Suprapubic skin (tissue), 3 donors: ENCODE measurements around the gene HILPDA.

Experiments used
- POLR2A ChIP-seq, 2 donors: fragments of 450-650 bp; IDR thresholded peaks; one replicate each; pipeline ENCODE4 v1.6.1; 2017; ENCODE audit warnings: antibody characterized with exemption in 2 of 2, mild to moderate bottlenecking in 2 of 2, moderate library complexity in 2 of 2
- TF ChIP-seq, protein P1 (sequence below), 2 donors: fragments of 200-600 bp in 1 of 2; fragments of 450-650 bp in 1 of 2; sonication (generic) in 1 of 2; IDR thresholded peaks; one replicate each; pipeline ENCODE4 v1.5.1; 2016 to 2019; ENCODE audit warnings: antibody characterized with exemption in 2 of 2, mild to moderate bottlenecking in 1 of 2, moderate library complexity in 1 of 2

DNA sequence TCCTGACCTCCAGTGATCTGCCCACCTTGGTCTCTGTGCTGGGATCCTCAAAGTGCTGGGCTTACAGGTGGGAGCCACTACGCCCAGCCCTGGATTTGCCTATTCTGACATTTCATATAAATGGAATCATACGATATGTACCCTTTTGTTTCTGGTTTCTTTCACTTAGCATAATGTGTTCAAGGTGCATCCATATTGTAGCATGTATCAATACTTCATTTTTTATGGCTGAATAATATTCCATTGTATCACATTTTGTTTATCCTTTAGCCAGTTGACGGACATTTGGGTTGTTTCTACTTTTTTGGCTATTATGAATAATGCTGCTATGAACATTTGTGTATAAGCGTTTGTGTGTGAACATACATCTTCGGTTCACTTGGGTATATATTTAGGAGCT is 4.8 kb upstream of the HILPDA start:
- TF ChIP-seq, protein P1, sequence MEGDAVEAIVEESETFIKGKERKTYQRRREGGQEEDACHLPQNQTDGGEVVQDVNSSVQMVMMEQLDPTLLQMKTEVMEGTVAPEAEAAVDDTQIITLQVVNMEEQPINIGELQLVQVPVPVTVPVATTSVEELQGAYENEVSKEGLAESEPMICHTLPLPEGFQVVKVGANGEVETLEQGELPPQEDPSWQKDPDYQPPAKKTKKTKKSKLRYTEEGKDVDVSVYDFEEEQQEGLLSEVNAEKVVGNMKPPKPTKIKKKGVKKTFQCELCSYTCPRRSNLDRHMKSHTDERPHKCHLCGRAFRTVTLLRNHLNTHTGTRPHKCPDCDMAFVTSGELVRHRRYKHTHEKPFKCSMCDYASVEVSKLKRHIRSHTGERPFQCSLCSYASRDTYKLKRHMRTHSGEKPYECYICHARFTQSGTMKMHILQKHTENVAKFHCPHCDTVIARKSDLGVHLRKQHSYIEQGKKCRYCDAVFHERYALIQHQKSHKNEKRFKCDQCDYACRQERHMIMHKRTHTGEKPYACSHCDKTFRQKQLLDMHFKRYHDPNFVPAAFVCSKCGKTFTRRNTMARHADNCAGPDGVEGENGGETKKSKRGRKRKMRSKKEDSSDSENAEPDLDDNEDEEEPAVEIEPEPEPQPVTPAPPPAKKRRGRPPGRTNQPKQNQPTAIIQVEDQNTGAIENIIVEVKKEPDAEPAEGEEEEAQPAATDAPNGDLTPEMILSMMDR (IDR thresholded peaks at IDR 0.05): no peak
- no peak for TF ChIP-seq POLR2A (IDR thresholded peaks at IDR 0.05)
